Measurements from ENCODE around the gene CPNE1. TPM values are rescaled to one million over a fixed set of nuclear protein-coding genes. Genes with fewer than 3 reads are reported as not detected.
A peak's percentile ranks its signal among the peaks of the same experiment; 100 is the strongest.
"Not testable (repeated sequence)": the region's sequence is repeated elsewhere in the genome, so short reads cannot be mapped to it uniquely, and the experiment has no call there.

Gene CPNE1
- total and polyA plus RNA-seq, 2 donors = 43.6 to 238 TPM

GRCh38 chr20:35685368-35685767 lies 20.7 kb upstream of the CPNE1 start:
- H3K4me3 ChIP-seq (ENCODE audit: low read length in 2 of 2); H3K4me1 ChIP-seq (ENCODE audit: control insufficient read depth in 2 of 2, insufficient read depth in 2 of 2, low read length in 2 of 2); H3K27me3 ChIP-seq (ENCODE audit: control insufficient read depth in 2 of 2, insufficient read depth in 1 of 2, low read length in 1 of 2); DNase-seq (ENCODE audit: low read depth in 6 of 9, low spot score in 9 of 9); H3K27ac ChIP-seq (ENCODE audit: low read depth in 1 of 2, low read length in 1 of 2); H3K9me3 ChIP-seq (ENCODE audit: control insufficient read depth in 2 of 2, insufficient read depth in 1 of 2, low read length in 1 of 2): not testable (repeated sequence)
- peaks cover 25 to 32% of the 10 kb centered on the region in 2 donors for H3K36me3 ChIP-seq (ENCODE audit: control insufficient read depth in 2 of 2, insufficient read depth in 2 of 2, low read length in 1 of 2)
- 98% methylated on average over 9 of the region's 9 CpGs for WGBS

GRCh38 chr20:35681960-35682359 lies 17.3 kb upstream of the CPNE1 start:
- no peaks in the 10 kb centered on the region for H3K27me3 ChIP-seq (ENCODE audit: control insufficient read depth in 2 of 2, insufficient read depth in 1 of 2, low read length in 1 of 2)
- H3K36me3 ChIP-seq (ENCODE audit: control insufficient read depth in 2 of 2, insufficient read depth in 2 of 2, low read length in 1 of 2) = peaks cover 4 to 14% of the 10 kb centered on the region in 2 donors
- DNase-seq (ENCODE audit: low read depth in 6 of 9, low spot score in 9 of 9) = no peak
- H3K27ac ChIP-seq (ENCODE audit: low read depth in 1 of 2, low read length in 1 of 2) = no peak overlapping the region
- no peak overlapping the region for H3K4me3 ChIP-seq (ENCODE audit: low read length in 2 of 2)
- 99% methylated on average over 1 of the region's 1 CpG for WGBS
- H3K4me1 ChIP-seq (ENCODE audit: control insufficient read depth in 2 of 2, insufficient read depth in 2 of 2, low read length in 2 of 2) = no peaks in the 10 kb centered on the region
- no peaks in the 10 kb centered on the region for H3K9me3 ChIP-seq (ENCODE audit: control insufficient read depth in 2 of 2, insufficient read depth in 1 of 2, low read length in 1 of 2)

- H3K27me3 ChIP-seq (ENCODE audit: control insufficient read depth in 2 of 2, insufficient read depth in 1 of 2, low read length in 1 of 2) = no peaks in the 10 kb centered on the region
- peaks cover 3 to 12% of the 10 kb centered on the region in 2 donors for H3K36me3 ChIP-seq (ENCODE audit: control insufficient read depth in 2 of 2, insufficient read depth in 2 of 2, low read length in 1 of 2)
- 51% methylated on average over 4 of the region's 4 CpGs for WGBS
- no peaks in the 10 kb centered on the region for H3K4me1 ChIP-seq (ENCODE audit: control insufficient read depth in 2 of 2, insufficient read depth in 2 of 2, low read length in 2 of 2)
- no peak for DNase-seq (ENCODE audit: low read depth in 6 of 9, low spot score in 9 of 9)
- H3K27ac ChIP-seq (ENCODE audit: low read depth in 1 of 2, low read length in 1 of 2) = no peak overlapping the region
- H3K9me3 ChIP-seq (ENCODE audit: control insufficient read depth in 2 of 2, insufficient read depth in 1 of 2, low read length in 1 of 2) = no peaks in the 10 kb centered on the region
- no peak overlapping the region for H3K4me3 ChIP-seq (ENCODE audit: low read length in 2 of 2)
Observed at GRCh38 chr20:35680452-35681183, 15.9 kb upstream of the CPNE1 start.

- no peak for DNase-seq (ENCODE audit: low read depth in 6 of 9, low spot score in 9 of 9)
- Histone ChIP-seq H3K27ac (ENCODE audit: low read depth in 1 of 2, low read length in 1 of 2) (no peak overlapping the region), H3K4me1 (ENCODE audit: control insufficient read depth in 2 of 2, insufficient read depth in 2 of 2, low read length in 2 of 2) (no peaks in the 10 kb centered on the region), H3K36me3 (ENCODE audit: control insufficient read depth in 2 of 2, insufficient read depth in 2 of 2, low read length in 1 of 2) (peaks cover 27 to 35% of the 10 kb centered on the region in 2 donors), H3K4me3 (ENCODE audit: low read length in 2 of 2) (no peak overlapping the region), H3K9me3 (ENCODE audit: control insufficient read depth in 2 of 2, insufficient read depth in 1 of 2, low read length in 1 of 2) (no peaks in the 10 kb centered on the region), H3K27me3 (ENCODE audit: control insufficient read depth in 2 of 2, insufficient read depth in 1 of 2, low read length in 1 of 2) (no peaks in the 10 kb centered on the region)
- WGBS = over 99% methylated on average over 8 of the region's 8 CpGs
Observed at GRCh38 chr20:35674921-35675320, 10.2 kb upstream of the CPNE1 start.

- no peaks in the 10 kb centered on the region for H3K4me1 ChIP-seq (ENCODE audit: control insufficient read depth in 2 of 2, insufficient read depth in 2 of 2, low read length in 2 of 2)
- H3K36me3 ChIP-seq (ENCODE audit: control insufficient read depth in 2 of 2, insufficient read depth in 2 of 2, low read length in 1 of 2) = peaks cover 36 to 40% of the 10 kb centered on the region in 2 donors
- H3K27me3 ChIP-seq (ENCODE audit: control insufficient read depth in 2 of 2, insufficient read depth in 1 of 2, low read length in 1 of 2) = no peaks in the 10 kb centered on the region
- H3K9me3 ChIP-seq (ENCODE audit: control insufficient read depth in 2 of 2, insufficient read depth in 1 of 2, low read length in 1 of 2) = no peaks in the 10 kb centered on the region
- H3K27ac ChIP-seq (ENCODE audit: low read depth in 1 of 2, low read length in 1 of 2) = no peak overlapping the region
- 98% methylated on average over 4 of the region's 4 CpGs for WGBS
- no peak overlapping the region for H3K4me3 ChIP-seq (ENCODE audit: low read length in 2 of 2)
- DNase-seq (ENCODE audit: low read depth in 6 of 9, low spot score in 9 of 9) = no peak
Observed at GRCh38 chr20:35673884-35674283, 9.2 kb upstream of the CPNE1 start.

- Histone ChIP-seq H3K36me3 (ENCODE audit: control insufficient read depth in 2 of 2, insufficient read depth in 2 of 2, low read length in 1 of 2) (peaks cover 35 to 38% of the 10 kb centered on the region in 2 donors), H3K27ac (ENCODE audit: low read depth in 1 of 2, low read length in 1 of 2) (no peak overlapping the region), H3K27me3 (ENCODE audit: control insufficient read depth in 2 of 2, insufficient read depth in 1 of 2, low read length in 1 of 2) (no peaks in the 10 kb centered on the region), H3K9me3 (ENCODE audit: control insufficient read depth in 2 of 2, insufficient read depth in 1 of 2, low read length in 1 of 2) (no peaks in the 10 kb centered on the region), H3K4me3 (ENCODE audit: low read length in 2 of 2) (no peak overlapping the region), H3K4me1 (ENCODE audit: control insufficient read depth in 2 of 2, insufficient read depth in 2 of 2, low read length in 2 of 2) (peaks cover 0 to 4% of the 10 kb centered on the region in 2 donors)
- no peak for DNase-seq (ENCODE audit: low read depth in 6 of 9, low spot score in 9 of 9)
- WGBS = 90% methylated on average over 1 of the region's 1 CpG
Observed at GRCh38 chr20:35669681-35670080, 5.0 kb upstream of the CPNE1 start.

GRCh38 chr20:35669221-35669620 lies 4.5 kb upstream of the CPNE1 start:
- DNase-seq (ENCODE audit: low read depth in 6 of 9, low spot score in 9 of 9) = no peak
- Histone ChIP-seq H3K36me3 (ENCODE audit: control insufficient read depth in 2 of 2, insufficient read depth in 2 of 2, low read length in 1 of 2) (peaks cover 33 to 35% of the 10 kb centered on the region in 2 donors), H3K4me3 (ENCODE audit: low read length in 2 of 2) (no peak overlapping the region), H3K4me1 (ENCODE audit: control insufficient read depth in 2 of 2, insufficient read depth in 2 of 2, low read length in 2 of 2) (peaks cover 0 to 4% of the 10 kb centered on the region in 2 donors), H3K27me3 (ENCODE audit: control insufficient read depth in 2 of 2, insufficient read depth in 1 of 2, low read length in 1 of 2) (no peaks in the 10 kb centered on the region), H3K27ac (ENCODE audit: low read depth in 1 of 2, low read length in 1 of 2) (no peak overlapping the region), H3K9me3 (ENCODE audit: control insufficient read depth in 2 of 2, insufficient read depth in 1 of 2, low read length in 1 of 2) (no peaks in the 10 kb centered on the region)
- 99% methylated on average over 5 of the region's 5 CpGs for WGBS

- H3K36me3 ChIP-seq (ENCODE audit: control insufficient read depth in 2 of 2, insufficient read depth in 2 of 2, low read length in 1 of 2) = peaks cover 11 to 13% of the 10 kb centered on the region in 2 donors
- WGBS = 98% methylated on average over 17 of the region's 17 CpGs
Observed at GRCh38 chr20:35665949-35666288, 1.2 kb upstream of the CPNE1 start.

GRCh38 chr20:35663516-35664465 lies 909 bp downstream of the CPNE1 start:
- DNase-seq (ENCODE audit: low read depth in 6 of 9, low spot score in 9 of 9) = peak in 8 of 9 donors; percentile 30 to 86 (median 61)
- H3K9me3 ChIP-seq (ENCODE audit: control insufficient read depth in 2 of 2, insufficient read depth in 1 of 2, low read length in 1 of 2) = no peaks in the 10 kb centered on the region
- under 1% methylated on average over 28 of the region's 28 CpGs for WGBS
- H3K4me1 ChIP-seq (ENCODE audit: control insufficient read depth in 2 of 2, insufficient read depth in 2 of 2, low read length in 2 of 2) = peaks cover 21 to 24% of the 10 kb centered on the region in 2 donors
- H3K4me3 ChIP-seq (ENCODE audit: low read length in 2 of 2) = peak overlapping the region; percentile 91 to 97
- H3K27ac ChIP-seq (ENCODE audit: low read depth in 1 of 2, low read length in 1 of 2) = peak overlapping the region; percentile 99
- H3K36me3 ChIP-seq (ENCODE audit: control insufficient read depth in 2 of 2, insufficient read depth in 2 of 2, low read length in 1 of 2) = peaks cover 1 to 3% of the 10 kb centered on the region in 2 donors
- no peaks in the 10 kb centered on the region for H3K27me3 ChIP-seq (ENCODE audit: control insufficient read depth in 2 of 2, insufficient read depth in 1 of 2, low read length in 1 of 2)

More at GRCh38 chr20:35665949-35666288, 1.2 kb upstream of the CPNE1 start:
- Histone ChIP-seq H3K27ac (ENCODE audit: low read depth in 1 of 2, low read length in 1 of 2) (no peak overlapping the region), H3K9me3 (ENCODE audit: control insufficient read depth in 2 of 2, insufficient read depth in 1 of 2, low read length in 1 of 2) (no peaks in the 10 kb centered on the region), H3K27me3 (ENCODE audit: control insufficient read depth in 2 of 2, insufficient read depth in 1 of 2, low read length in 1 of 2) (no peaks in the 10 kb centered on the region), H3K4me3 (ENCODE audit: low read length in 2 of 2) (no peak overlapping the region), H3K4me1 (ENCODE audit: control insufficient read depth in 2 of 2, insufficient read depth in 2 of 2, low read length in 2 of 2) (peaks cover 14% of the 10 kb centered on the region in 2 donors)
- DNase-seq (ENCODE audit: low read depth in 6 of 9, low spot score in 9 of 9) = no peak
